SW 1271 (cell line): ENCODE data around the gene ZNF660.
A peak's percentile ranks its signal among the peaks of the same experiment; 100 is the strongest.

Experiments
- DNase-seq, 2 experiments: peaks; one replicate each; lab custom pipeline; 2025; lab: John Stamatoyannopoulos, UW

Gene ZNF660

GRCh38 chr3:44632193-44632592, 47.4 kb downstream of the ZNF660 start:
- DNase-seq: no peak

- no peak for DNase-seq
These were observed 57.6 kb downstream of the ZNF660 start for GRCh38 chr3:44642337-44642736.

GRCh38 chr3:44643024-44643423, 58.3 kb downstream of the ZNF660 start:
- DNase-seq: no peak

- DNase-seq: no peak
These were observed 63.0 kb downstream of the ZNF660 start for GRCh38 chr3:44647771-44648170.

- DNase-seq: peak; percentile 68 to 74
These were observed 63.9 kb downstream of the ZNF660 start, which contains the start of gene ZNF35 for GRCh38 chr3:44648564-44649229. ZNF35 (plus strand) TSS chr3:44648732; CDS start chr3:44651068, 2,336 bp downstream.
